Measurements from ENCODE around the gene UCP2.
"Not testable (repeated sequence)": the region's sequence is repeated elsewhere in the genome, so short reads cannot be mapped to it uniquely, and the experiment has no call there.

The UCP2 gene

GRCh38 chr11:73990730-73991129 lies 8.1 kb upstream of the UCP2 start:
- no peak for DNase-seq

GRCh38 chr11:73989156-73989555 lies 6.5 kb upstream of the UCP2 start:
- no peak for DNase-seq

GRCh38 chr11:73988227-73988626 lies 5.6 kb upstream of the UCP2 start:
- DNase-seq, result no peak

GRCh38 chr11:73985661-73986060 lies 3.0 kb upstream of the UCP2 start:
- DNase-seq, result not testable (repeated sequence)

- DNase-seq, result peak in 1 of 2 experiments; percentile 30
These were observed 1.3 kb upstream of the UCP2 start for GRCh38 chr11:73983741-73984538.

- DNase-seq, result peak; percentile 93 to 94
These were observed 522 bp upstream of the UCP2 start for GRCh38 chr11:73982990-73983740.

GRCh38 chr11:73981051-73981805 lies 1.4 kb downstream of the UCP2 start:
- DNase-seq, result no peak

GRCh38 chr11:73980001-73980961 lies 2.4 kb downstream of the UCP2 start:
- DNase-seq, result no peak

- no peak for DNase-seq
These were observed 4.0 kb downstream of the UCP2 start for GRCh38 chr11:73978576-73979086.

- no peak for DNase-seq
These were observed 4.7 kb downstream of the UCP2 start for GRCh38 chr11:73977856-73978519.

- DNase-seq, result no peak
These were observed 6.0 kb downstream of the UCP2 start for GRCh38 chr11:73976451-73977151.

GRCh38 chr11:73975479-73975757 lies 7.2 kb downstream of the UCP2 start:
- no peak for DNase-seq

GRCh38 chr11:73974604-73975478 lies 7.8 kb downstream of the UCP2 start:
- no peak for DNase-seq

GRCh38 chr11:73972620-73973449 lies 9.8 kb downstream of the UCP2 start:
- DNase-seq, result no peak

- no peak for DNase-seq
These were observed 10.5 kb downstream of the UCP2 start for GRCh38 chr11:73972187-73972586.

GRCh38 chr11:73971175-73971719 lies 11.4 kb downstream of the UCP2 start:
- no peak for DNase-seq

GRCh38 chr11:73969991-73970800 lies 12.4 kb downstream of the UCP2 start:
- DNase-seq, result no peak

- DNase-seq, result no peak
These were observed 13.6 kb downstream of the UCP2 start for GRCh38 chr11:73969091-73969490.

Data from NCI-H1930 (cell line).